Vagina (tissue), 2 donors: ENCODE measurements around the gene MCM7.

Source experiments
- CTCF ChIP-seq, 3 experiments: fragments of 450-650 bp in 2 of 3; fragments of 200-600 bp in 1 of 3; sonication (generic) in 1 of 3; IDR thresholded peaks; one replicate each; pipeline ENCODE4 v1.5.1; 2017 to 2019; ENCODE audit warnings: antibody characterized with exemption in 3 of 3, mild to moderate bottlenecking in 2 of 3, moderate library complexity in 2 of 3
- POLR2A ChIP-seq, 2 donors: fragments of 450-650 bp; IDR thresholded peaks; one replicate each; pipeline ENCODE4 v1.6.1; 2017; ENCODE audit warnings: antibody characterized with exemption in 2 of 2, mild to moderate bottlenecking in 2 of 2, moderate library complexity in 2 of 2

- TF ChIP-seq POLR2A (IDR thresholded peaks at IDR 0.05) (peak in 1 of 2 donors; percentile 20), CTCF (IDR thresholded peaks at IDR 0.05) (peak; percentile 65 to 97 (median 92))
Observed at GRCh38 chr7:100081535-100082102, 19.6 kb downstream of the MCM7 start, which contains the start of gene ZNF3.
